HG03135 (cell line): Measurements from ENCODE around the gene ART3.

ENCODE experiments used
- ATAC-seq: cut with Tn5 transposase; IDR thresholded peaks from one replicate; pipeline ENCODE4 v1.9.1; 2021; ENCODE audit warnings: mild to moderate bottlenecking, moderate library complexity; ENCODE audit not compliant: unreplicated experiment

The ART3 gene

GRCh38 chr4:76067652-76068286 lies 6.7 kb upstream of the ART3 start:
- no peak for ATAC-seq

- no peak for ATAC-seq
Observed at GRCh38 chr4:76072760-76073159, 1.7 kb upstream of the ART3 start.

- ATAC-seq, result no peak
Observed at GRCh38 chr4:76074993-76075600, 588 bp downstream of the ART3 start.

- ATAC-seq, result no peak
Observed at GRCh38 chr4:76078033-76078613, 3.6 kb downstream of the ART3 start.

GRCh38 chr4:76083386-76083988 lies 9.0 kb downstream of the ART3 start:
- ATAC-seq, result no peak

GRCh38 chr4:76084542-76084941 lies 10.0 kb downstream of the ART3 start:
- ATAC-seq, result no peak

- no peak for ATAC-seq
Observed at GRCh38 chr4:76087007-76087769, 12.7 kb downstream of the ART3 start.

- ATAC-seq, result no peak
Observed at GRCh38 chr4:76088719-76089118, 14.2 kb downstream of the ART3 start.

GRCh38 chr4:76090241-76090691 lies 15.8 kb downstream of the ART3 start:
- no peak for ATAC-seq

- no peak for ATAC-seq
Observed at GRCh38 chr4:76091052-76091451, 16.5 kb downstream of the ART3 start.

- ATAC-seq, result no peak
Observed at GRCh38 chr4:76095568-76095967, 21.1 kb downstream of the ART3 start.

- no peak for ATAC-seq
Observed at GRCh38 chr4:76096076-76096475, 21.6 kb downstream of the ART3 start.

DNA sequence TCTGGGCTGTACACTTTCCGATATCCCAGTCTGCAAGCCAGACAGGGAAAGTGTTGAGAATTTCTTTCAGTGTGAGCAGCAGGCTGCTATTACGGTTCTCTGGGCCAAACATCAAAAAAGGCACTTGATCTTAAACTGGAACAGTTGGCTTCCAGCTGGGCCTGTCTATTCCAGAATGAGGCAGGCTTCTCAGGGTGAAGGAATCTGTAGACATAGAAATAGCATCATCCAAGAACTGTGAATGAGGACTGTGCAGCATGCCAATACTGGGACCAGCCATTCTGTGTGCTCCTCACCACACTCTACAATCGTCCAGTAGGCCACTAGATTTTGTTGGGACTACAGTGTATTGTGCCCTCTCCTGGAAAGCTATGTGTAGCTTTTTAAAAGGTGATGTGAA lies 31.1 kb downstream of the ART3 start:
- no peak for ATAC-seq

GRCh38 chr4:76106442-76106841 lies 31.9 kb downstream of the ART3 start:
- no peak for ATAC-seq

- no peak for ATAC-seq
Observed at GRCh38 chr4:76108467-76109181, 34.1 kb downstream of the ART3 start.

DNA sequence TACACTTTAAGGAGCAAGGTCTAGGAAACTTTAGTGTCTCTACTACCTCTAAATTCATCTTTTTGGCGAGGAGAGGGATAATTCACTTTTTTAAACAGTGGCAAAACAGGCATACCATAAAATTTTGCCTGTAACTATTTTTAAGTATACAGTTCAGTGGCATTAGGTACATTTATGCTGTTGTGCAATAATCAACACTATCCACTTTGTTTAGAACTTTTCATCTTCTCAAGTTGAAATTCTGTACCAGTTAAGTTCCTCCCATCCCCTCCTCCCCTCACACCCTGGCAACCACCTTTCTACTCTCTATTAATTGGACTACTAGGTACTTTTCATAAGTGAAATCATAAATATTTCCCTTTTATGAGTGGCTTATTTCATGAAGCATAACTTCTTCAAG lies 42.3 kb downstream of the ART3 start:
- ATAC-seq, result no peak

GRCh38 chr4:76117536-76117935 lies 43.0 kb downstream of the ART3 start:
- ATAC-seq, result no peak

DNA sequence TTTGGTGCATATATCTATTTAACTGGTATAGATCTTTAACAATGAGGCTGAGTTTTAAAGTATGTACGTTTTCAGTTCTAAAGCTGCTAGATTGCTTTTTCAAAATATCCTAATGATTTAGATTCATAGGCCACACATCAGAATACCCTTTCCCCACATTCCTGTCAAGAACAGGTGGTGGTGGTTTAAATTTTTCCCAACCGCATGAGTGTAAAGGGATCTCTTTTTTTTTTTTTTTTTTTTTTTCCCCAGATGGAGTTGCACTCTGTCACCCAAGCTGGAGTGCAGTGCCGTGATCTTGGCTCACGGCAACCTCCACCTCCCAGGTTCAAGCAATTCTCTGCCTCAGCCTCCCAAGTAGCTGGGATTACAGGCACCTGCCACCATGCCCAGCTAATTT lies 45.7 kb downstream of the ART3 start:
- no peak for ATAC-seq

DNA sequence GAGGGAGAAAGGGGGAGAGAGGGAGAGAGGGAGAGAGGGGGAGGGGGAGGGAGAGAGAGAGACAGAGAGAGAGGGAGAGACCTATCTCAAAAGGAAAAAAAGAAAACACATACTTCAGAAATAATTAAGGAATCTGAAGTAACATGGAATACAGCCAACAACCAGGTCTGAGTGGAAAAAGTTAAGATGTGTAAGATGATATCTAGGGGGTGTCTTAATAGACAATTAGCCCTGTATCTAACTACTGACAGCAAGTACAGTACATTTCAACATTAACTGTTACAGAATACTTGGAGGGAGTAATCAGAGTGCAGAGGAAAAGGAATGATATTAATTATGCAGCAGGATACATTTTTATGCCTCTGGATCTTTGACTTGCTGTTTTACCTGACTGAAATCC lies 51.3 kb downstream of the ART3 start:
- no peak for ATAC-seq

GRCh38 chr4:76127754-76128153 lies 53.2 kb downstream of the ART3 start:
- no peak for ATAC-seq

DNA sequence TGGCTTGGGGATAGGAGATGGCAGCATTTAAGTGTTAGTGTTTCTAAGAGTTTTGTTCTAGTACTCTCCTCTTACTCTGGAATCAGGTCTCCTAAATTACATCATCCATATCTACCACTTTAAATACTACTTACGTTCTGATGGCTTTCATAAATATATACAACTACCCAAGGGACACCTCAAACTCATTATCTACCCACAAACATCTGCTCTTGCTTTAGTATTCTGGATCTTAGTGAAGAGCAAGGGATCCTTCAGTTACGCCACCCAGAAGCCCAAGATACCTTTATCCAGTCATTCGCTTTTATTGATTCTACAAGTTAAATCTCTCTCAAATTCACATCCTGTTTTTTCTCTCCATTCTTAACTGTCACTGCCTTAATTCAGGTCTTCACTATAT lies 66.7 kb downstream of the ART3 start:
- no peak for ATAC-seq
